Kidney (tissue), 14 donors: Measurements from ENCODE around the gene ENOSF1. TPM values are rescaled to one million over a fixed set of nuclear protein-coding genes. Genes with fewer than 3 reads are reported as not detected.

ENCODE experiments used
- DNase-seq, 5 donors: peaks; one replicate each; pipeline ENCODE4 v3.0.0-alpha.2; 2013 to 2020
- FAIRE-seq: peaks from 2 replicates; lab custom pipeline; 2012; peaks lifted over from hg19 to GRCh38; lab: Jason Lieb, UNC
- H3K27ac ChIP-seq, 2 donors: one replicate each; pipeline ENCODE4 v1.7.0; 2013; ENCODE audit warnings: low read depth in 2 of 2, low read length in 2 of 2, inconsistent platforms in 1 of 2
- H3K27me3 ChIP-seq: one replicate; pipeline ENCODE4 v1.7.1; 2013; ENCODE audit warnings: low read length, inconsistent platforms; ENCODE audit not compliant: control insufficient read depth, insufficient read depth
- H3K36me3 ChIP-seq, 3 donors: one replicate each; pipeline versions ENCODE4 v1.7.0 to v1.7.1; 2013; ENCODE audit warnings: low read length in 3 of 3, control low read depth in 1 of 3, inconsistent platforms in 1 of 3; ENCODE audit not compliant: insufficient read depth in 3 of 3, control insufficient read depth in 2 of 3
- H3K4me1 ChIP-seq, 3 donors: one replicate each; pipeline versions ENCODE4 v1.7.0 to v1.7.1; 2013; ENCODE audit warnings: low read length in 3 of 3, inconsistent platforms in 1 of 3, low read depth in 1 of 3; ENCODE audit not compliant: control insufficient read depth in 2 of 3, insufficient read depth in 2 of 3
- H3K4me3 ChIP-seq, 3 donors: one replicate each; pipeline versions ENCODE4 v1.7.0 to v1.8.1; 2013; ENCODE audit warnings: low read length in 3 of 3, control low read depth in 1 of 3, inconsistent platforms in 1 of 3
- H3K9ac ChIP-seq, 3 donors: one replicate each; pipeline versions ENCODE4 v1.7.0 to v1.7.1; 2013; ENCODE audit warnings: low read length in 3 of 3, control low read depth in 1 of 3, inconsistent platforms in 1 of 3
- H3K9me3 ChIP-seq, 3 donors: one replicate each; pipeline versions ENCODE4 v1.7.0 to v1.7.1; 2013; ENCODE audit warnings: low read length in 3 of 3, control low read depth in 1 of 3, inconsistent platforms in 1 of 3; ENCODE audit not compliant: control insufficient read depth in 2 of 3, insufficient read depth in 1 of 3
- CTCF ChIP-seq: IDR thresholded peaks from 3 replicates; pipeline ENCODE4 v1.5.1; 2012; ENCODE audit warnings: mild to moderate bottlenecking, moderate library complexity, borderline replicate concordance; ENCODE audit not compliant: insufficient read depth; ENCODE audit errors: extremely low read depth
- intact Hi-C: fragments of 100-400 bp; cut with DNase I; formaldehyde crosslinking; loops from one replicate; pipeline ENCODE4 v1.11.1; 2022
- polyA plus RNA-seq: library from polyadenylated mRNA; stranded (reverse); fragments of 350-450 nt; fragmentation: Illumina TruSeq; extraction: RNeasy Lipid Tissue Mini Kit (QIAGEN cat#74804); gene quantifications from one replicate; pipeline ENCODE4 v1.2.3, GENCODE V29; 2014; ENCODE audit warnings: low read depth, low replicate concordance; ENCODE audit not compliant: insufficient read depth
- total RNA-seq: library from RNA; stranded (reverse); fragmentation: NEBNext Ultra II Directional; extraction: Animal tissue kit (Norgen Biotek cat#: 25700); gene quantifications from one replicate; pipeline ENCODE4 v1.2.1, GENCODE V29; 2021
- donor health status: control.
- donor health status: control.
- donor health status: control.
- donor health status: control.
- donor health status: control.
- donor health status: DM: yes; HTN: yes; CAD: no.
- donor health status: Normal renal cell carcinoma (clear cell type).

Gene ENOSF1
- total and polyA plus RNA-seq, 2 donors from 2014 or later = 110 to 132 TPM

- Histone ChIP-seq H3K4me3 (no peak overlapping the region), H3K4me1 (no peaks in the 10 kb centered on the region), H3K9me3 (no peaks in the 10 kb centered on the region), H3K9ac (no peak overlapping the region), H3K27ac (no peak overlapping the region), H3K27me3 (no peaks in the 10 kb centered on the region), H3K36me3 (peaks cover 4 to 43% (median 16%) of the 10 kb centered on the region in 3 donors)
- intact Hi-C loops = no loop called here
- TF ChIP-seq CTCF = no peak
- FAIRE-seq (no peak), DNase-seq (no peak)
Observed at GRCh38 chr18:686339-687111, 25.9 kb downstream of the ENOSF1 start.

GRCh38 chr18:685438-685837, 27.0 kb downstream of the ENOSF1 start:
- no peak for FAIRE-seq
- no peaks in the 10 kb centered on the region for H3K4me1 ChIP-seq
- no peak for TF ChIP-seq CTCF
- no peak overlapping the region for H3K4me3 ChIP-seq
- H3K9me3 ChIP-seq = no peaks in the 10 kb centered on the region
- no peak for DNase-seq
- H3K36me3 ChIP-seq = peaks cover 4 to 36% (median 20%) of the 10 kb centered on the region in 3 donors
- H3K27ac ChIP-seq = no peak overlapping the region
- H3K9ac ChIP-seq = no peak overlapping the region
- no peaks in the 10 kb centered on the region for H3K27me3 ChIP-seq
- intact Hi-C loops = no loop called here

- H3K27me3 ChIP-seq = no peaks in the 10 kb centered on the region
- DNase-seq (no peak), FAIRE-seq (no peak)
- no peak overlapping the region for H3K27ac ChIP-seq
- H3K36me3 ChIP-seq = peaks cover 4 to 37% (median 20%) of the 10 kb centered on the region in 3 donors
- H3K9ac ChIP-seq = no peak overlapping the region
- no peak overlapping the region for H3K4me3 ChIP-seq
- TF ChIP-seq CTCF = no peak
- no peaks in the 10 kb centered on the region for H3K9me3 ChIP-seq
- no peaks in the 10 kb centered on the region for H3K4me1 ChIP-seq
- intact Hi-C loops = no loop called here
Observed at GRCh38 chr18:683531-683930, 28.9 kb downstream of the ENOSF1 start.
